ENCODE data around the gene SCUBE1. TPM values are rescaled to one million over a fixed set of nuclear protein-coding genes. Genes with fewer than 3 reads are reported as not detected.

SCUBE1 gene
- total and polyA plus RNA-seq, 2 of the 4 experiments (the other 2 are of a cell fraction), result not detected

GRCh38 chr22:43260331-43261231, 82.6 kb downstream of the SCUBE1 start:
- Histone ChIP-seq H2AFZ (replicated peaks; ENCODE audit: low read length, poor library complexity) (no peak overlapping the region), H4K20me1 (ENCODE audit: insufficient read depth, low read length) (no peaks in the 10 kb centered on the region), H3K4me2 (ENCODE audit: low read depth, low read length) (no peak overlapping the region), H3K14ac (replicated peaks; ENCODE audit: low read depth, low read length) (no peak overlapping the region), H3K9me3 (ENCODE audit: control insufficient read depth, insufficient read depth, low read length) (no peaks in the 10 kb centered on the region), H3K4me1 (ENCODE audit: control insufficient read depth, insufficient read depth, low read length) (peaks cover 11% of the 10 kb centered on the region; the same call in 1 of the 2 replicates), H2AK9ac (replicated peaks; ENCODE audit: low read depth, low read length, poor library complexity) (no peak overlapping the region), H3K9ac (ENCODE audit: low read depth, low read length) (no peak overlapping the region), H4K5ac (ENCODE audit: low read depth, low read length) (no peak overlapping the region), H3K4ac (ENCODE audit: low read depth, low read length) (no peak overlapping the region), H4K91ac (ENCODE audit: insufficient read depth, low read depth, low read length) (no peak overlapping the region), H3K27me3 (ENCODE audit: control insufficient read depth, insufficient read depth, low read length) (peaks cover 67% of the 10 kb centered on the region), H3K79me1 (ENCODE audit: low read depth in 1 of 2, low read length in 2 of 2) (no peaks in the 10 kb centered on the region), H3K27ac (ENCODE audit: insufficient read depth, low read length) (no peak overlapping the region), H3K36me3 (ENCODE audit: control insufficient read depth, insufficient read depth, low read length) (no peaks in the 10 kb centered on the region), H3K18ac (ENCODE audit: low read depth, low read length) (no peak overlapping the region), H3K23ac (ENCODE audit: low read depth, low read length) (no peak overlapping the region), H2BK120ac (ENCODE audit: low read depth, low read length) (no peak overlapping the region), H2BK20ac (ENCODE audit: low read depth, low read length) (no peak overlapping the region), H3K56ac (ENCODE audit: extremely low read depth, insufficient read depth, low read length) (no peak overlapping the region), H2AK5ac (ENCODE audit: low read depth, low read length) (no peak overlapping the region), H4K8ac (ENCODE audit: low read depth in 2 of 2, low read length in 2 of 2) (no peak overlapping the region), H3K4me3 (ENCODE audit: insufficient read depth, low read depth, low read length) (no peak overlapping the region), H2BK15ac (ENCODE audit: low read depth, low read length) (no peak overlapping the region), H2BK5ac (ENCODE audit: low read depth, low read length, poor library complexity, severe bottlenecking) (no peak overlapping the region), H3K9me1 (ENCODE audit: insufficient read depth, low read length) (no peaks in the 10 kb centered on the region)
- in situ Hi-C loops (cut with MboI; ENCODE audit: low sequenced_read_pairs) (no loop called here), dilution Hi-C loops (cut with HindIII; ENCODE audit: low sequenced_read_pairs, unreplicated experiment) (no loop called here), intact Hi-C loops (cut with micrococcal nuclease) (loop anchor here (5.0 kb wide), 1 partner anchor 552 kb away; the partner anchor contains the start of gene EFCAB6)
- peak; percentile 41 for ATAC-seq (ENCODE audit: low read depth)
- CTCF ChIA-PET, result no interaction called here
- WGBS, 2 experiments (ENCODE audit: extremely low coverage in 2 of 2, insufficient read length in 1 of 2), result 44% methylated on average over 9 of the region's 17 CpGs; no CpG with 5 or more reads in 1 of the 2 experiments
- TF ChIP-seq CHD1 (IDR thresholded peaks at IDR 0.05; ENCODE audit: low read depth, low read length) (no peak), MAFK (IDR thresholded peaks at IDR 0.05; ENCODE audit: low read depth, low read length) (peak; percentile 33), BHLHE40 (IDR thresholded peaks at IDR 0.05; ENCODE audit: low read depth, low read length) (no peak), MAZ (IDR thresholded peaks at IDR 0.05; ENCODE audit: borderline replicate concordance, low read depth, low read length) (no peak)
- peak; percentile 18 for DNase-seq
- no TSS peak for BruUV-seq (replicated peaks)
- POLR2A ChIA-PET (ENCODE audit: unreplicated experiment), result no interaction called here

Measured in IMR-90 (cell line).